Measurements from ENCODE around the gene PRRT2. TPM values are rescaled to one million over a fixed set of nuclear protein-coding genes. Genes with fewer than 3 reads are reported as not detected.

PRRT2 gene
- total and polyA plus RNA-seq, 10 of the 15 experiments (the other 5 are each of a cell fraction or from before 2014, with no cell fraction given): 0.08 to 0.49 (median 0.12) TPM; not detected in 4

DNA sequence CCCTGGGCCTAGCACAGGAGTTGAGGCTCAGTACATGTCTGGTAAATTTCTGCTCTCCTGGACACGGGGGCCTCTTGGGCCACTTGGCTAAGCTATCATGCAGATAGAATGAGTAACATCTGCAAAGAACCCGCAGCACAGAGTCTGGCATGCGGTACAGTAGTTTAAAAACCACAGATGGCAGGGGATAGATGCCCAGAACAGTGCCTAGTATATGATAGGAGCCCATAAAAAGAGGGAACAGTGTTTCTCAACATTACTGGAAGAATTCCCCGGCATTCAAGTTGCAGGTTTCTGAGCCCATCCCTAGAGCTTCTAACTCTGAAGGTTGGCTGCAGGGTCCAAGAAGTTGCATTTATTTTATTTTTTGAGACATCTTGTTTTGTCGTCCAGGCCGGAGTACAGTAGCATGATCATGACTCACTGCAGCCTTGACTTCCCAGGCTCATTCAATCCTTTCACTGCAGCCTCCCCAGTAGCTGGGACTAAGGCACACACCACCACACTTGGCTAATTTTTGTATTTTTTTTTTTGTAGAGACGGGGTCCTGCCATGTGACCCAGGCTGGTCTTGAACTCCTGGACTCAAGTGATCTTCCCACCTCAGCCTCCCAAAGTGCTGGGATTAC lies 45.3 kb downstream of the PRRT2 start (continued):
- TF ChIP-seq, protein P1, sequence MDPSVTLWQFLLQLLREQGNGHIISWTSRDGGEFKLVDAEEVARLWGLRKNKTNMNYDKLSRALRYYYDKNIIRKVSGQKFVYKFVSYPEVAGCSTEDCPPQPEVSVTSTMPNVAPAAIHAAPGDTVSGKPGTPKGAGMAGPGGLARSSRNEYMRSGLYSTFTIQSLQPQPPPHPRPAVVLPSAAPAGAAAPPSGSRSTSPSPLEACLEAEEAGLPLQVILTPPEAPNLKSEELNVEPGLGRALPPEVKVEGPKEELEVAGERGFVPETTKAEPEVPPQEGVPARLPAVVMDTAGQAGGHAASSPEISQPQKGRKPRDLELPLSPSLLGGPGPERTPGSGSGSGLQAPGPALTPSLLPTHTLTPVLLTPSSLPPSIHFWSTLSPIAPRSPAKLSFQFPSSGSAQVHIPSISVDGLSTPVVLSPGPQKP (IDR thresholded peaks at IDR 0.05; ENCODE audit: low read depth, low read length): no peak
- TF ChIP-seq LARP7 (IDR thresholded peaks at IDR 0.05) (no peak), NR2C2 (IDR thresholded peaks at IDR 0.05; ENCODE audit: borderline replicate concordance, control insufficient read depth, insufficient read length, low read depth) (no peak), KAT2A (conservative IDR thresholded peaks at IDR 0.05; ENCODE audit: control insufficient read depth, low read depth, low read length) (no peak), IKZF1 (conservative IDR thresholded peaks at IDR 0.05) (no peak), SREBF1 (IDR thresholded peaks at IDR 0.05; ENCODE audit: low read length) (no peak), BRCA1 (IDR thresholded peaks at IDR 0.05; ENCODE audit: low read depth, low read length) (no peak), HDGF (IDR thresholded peaks at IDR 0.05) (no peak), MEF2A (IDR thresholded peaks at IDR 0.05; ENCODE audit: insufficient read depth, low read depth, low read length) (no peak), MYC (IDR thresholded peaks at IDR 0.05; ENCODE audit: insufficient read depth, insufficient read length, insufficient replicate concordance, low read length, severe bottlenecking) (no peak)
- TF ChIP-seq, protein P2, sequence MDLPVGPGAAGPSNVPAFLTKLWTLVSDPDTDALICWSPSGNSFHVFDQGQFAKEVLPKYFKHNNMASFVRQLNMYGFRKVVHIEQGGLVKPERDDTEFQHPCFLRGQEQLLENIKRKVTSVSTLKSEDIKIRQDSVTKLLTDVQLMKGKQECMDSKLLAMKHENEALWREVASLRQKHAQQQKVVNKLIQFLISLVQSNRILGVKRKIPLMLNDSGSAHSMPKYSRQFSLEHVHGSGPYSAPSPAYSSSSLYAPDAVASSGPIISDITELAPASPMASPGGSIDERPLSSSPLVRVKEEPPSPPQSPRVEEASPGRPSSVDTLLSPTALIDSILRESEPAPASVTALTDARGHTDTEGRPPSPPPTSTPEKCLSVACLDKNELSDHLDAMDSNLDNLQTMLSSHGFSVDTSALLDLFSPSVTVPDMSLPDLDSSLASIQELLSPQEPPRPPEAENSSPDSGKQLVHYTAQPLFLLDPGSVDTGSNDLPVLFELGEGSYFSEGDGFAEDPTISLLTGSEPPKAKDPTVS (IDR thresholded peaks at IDR 0.05; ENCODE audit: low read depth, low read length): no peak
- TF ChIP-seq, protein P3, sequence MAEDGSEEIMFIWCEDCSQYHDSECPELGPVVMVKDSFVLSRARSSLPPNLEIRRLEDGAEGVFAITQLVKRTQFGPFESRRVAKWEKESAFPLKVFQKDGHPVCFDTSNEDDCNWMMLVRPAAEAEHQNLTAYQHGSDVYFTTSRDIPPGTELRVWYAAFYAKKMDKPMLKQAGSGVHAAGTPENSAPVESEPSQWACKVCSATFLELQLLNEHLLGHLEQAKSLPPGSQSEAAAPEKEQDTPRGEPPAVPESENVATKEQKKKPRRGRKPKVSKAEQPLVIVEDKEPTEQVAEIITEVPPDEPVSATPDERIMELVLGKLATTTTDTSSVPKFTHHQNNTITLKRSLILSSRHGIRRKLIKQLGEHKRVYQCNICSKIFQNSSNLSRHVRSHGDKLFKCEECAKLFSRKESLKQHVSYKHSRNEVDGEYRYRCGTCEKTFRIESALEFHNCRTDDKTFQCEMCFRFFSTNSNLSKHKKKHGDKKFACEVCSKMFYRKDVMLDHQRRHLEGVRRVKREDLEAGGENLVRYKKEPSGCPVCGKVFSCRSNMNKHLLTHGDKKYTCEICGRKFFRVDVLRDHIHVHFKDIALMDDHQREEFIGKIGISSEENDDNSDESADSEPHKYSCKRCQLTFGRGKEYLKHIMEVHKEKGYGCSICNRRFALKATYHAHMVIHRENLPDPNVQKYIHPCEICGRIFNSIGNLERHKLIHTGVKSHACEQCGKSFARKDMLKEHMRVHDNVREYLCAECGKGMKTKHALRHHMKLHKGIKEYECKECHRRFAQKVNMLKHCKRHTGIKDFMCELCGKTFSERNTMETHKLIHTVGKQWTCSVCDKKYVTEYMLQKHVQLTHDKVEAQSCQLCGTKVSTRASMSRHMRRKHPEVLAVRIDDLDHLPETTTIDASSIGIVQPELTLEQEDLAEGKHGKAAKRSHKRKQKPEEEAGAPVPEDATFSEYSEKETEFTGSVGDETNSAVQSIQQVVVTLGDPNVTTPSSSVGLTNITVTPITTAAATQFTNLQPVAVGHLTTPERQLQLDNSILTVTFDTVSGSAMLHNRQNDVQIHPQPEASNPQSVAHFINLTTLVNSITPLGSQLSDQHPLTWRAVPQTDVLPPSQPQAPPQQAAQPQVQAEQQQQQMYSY (CRISPR knock-in tag; IDR thresholded peaks at IDR 0.05): no peak
- TF ChIP-seq, protein P4, sequence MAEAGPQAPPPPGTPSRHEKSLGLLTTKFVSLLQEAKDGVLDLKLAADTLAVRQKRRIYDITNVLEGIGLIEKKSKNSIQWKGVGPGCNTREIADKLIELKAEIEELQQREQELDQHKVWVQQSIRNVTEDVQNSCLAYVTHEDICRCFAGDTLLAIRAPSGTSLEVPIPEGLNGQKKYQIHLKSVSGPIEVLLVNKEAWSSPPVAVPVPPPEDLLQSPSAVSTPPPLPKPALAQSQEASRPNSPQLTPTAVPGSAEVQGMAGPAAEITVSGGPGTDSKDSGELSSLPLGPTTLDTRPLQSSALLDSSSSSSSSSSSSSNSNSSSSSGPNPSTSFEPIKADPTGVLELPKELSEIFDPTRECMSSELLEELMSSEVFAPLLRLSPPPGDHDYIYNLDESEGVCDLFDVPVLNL (IDR thresholded peaks at IDR 0.05; ENCODE audit: low read depth, low read length): no peak

Measured in GM12878 (cell line).